ENCODE results near the gene SPIRE1.
"Not testable (repeated sequence)": the region's sequence is repeated elsewhere in the genome, so short reads cannot be mapped to it uniquely, and the experiment has no call there.

The SPIRE1 gene

DNA sequence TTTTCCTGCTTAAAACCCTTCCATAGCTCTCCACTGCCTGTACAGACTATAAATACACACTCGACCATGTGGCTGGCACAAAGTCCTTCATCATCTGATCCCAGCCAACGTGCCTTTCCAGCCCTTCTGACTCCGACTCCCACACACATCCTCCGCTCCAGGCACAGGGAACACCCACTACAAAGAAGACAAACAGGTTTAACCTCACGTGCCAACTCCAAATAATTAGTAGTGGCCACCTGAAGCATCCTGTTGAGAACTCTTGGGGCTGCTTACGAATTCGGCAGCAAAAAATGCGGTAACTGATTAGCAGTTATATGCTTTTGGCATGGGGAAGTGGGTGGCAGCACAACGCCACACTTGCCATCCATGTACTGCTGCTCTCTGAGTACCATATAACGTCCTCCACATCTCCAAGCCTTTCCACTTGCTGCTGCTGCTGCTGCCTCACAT, 12.1 kb downstream of the SPIRE1 start:
- DNase-seq (ENCODE audit: low read depth in 2 of 2) = no peak

DNA sequence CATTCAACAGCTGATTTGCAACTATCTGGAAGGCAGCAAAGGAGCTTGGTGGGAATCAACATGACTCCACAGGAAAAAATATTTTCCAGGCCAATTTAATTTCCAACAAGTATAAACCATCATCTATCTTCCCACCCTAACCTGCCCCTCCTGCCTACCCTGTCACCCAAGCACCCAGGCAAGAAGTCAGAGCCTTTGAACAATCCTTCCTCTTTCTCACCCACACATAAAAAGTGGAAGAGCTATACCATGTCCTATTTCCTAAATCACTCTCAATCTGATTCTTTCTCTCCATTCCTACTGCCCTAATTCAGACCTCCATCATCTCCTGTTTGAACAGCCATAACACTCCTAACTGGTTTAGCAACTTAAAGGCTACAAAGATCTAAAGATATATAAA, 12.7 kb downstream of the SPIRE1 start:
- no peak for DNase-seq (ENCODE audit: low read depth in 2 of 2)

DNA sequence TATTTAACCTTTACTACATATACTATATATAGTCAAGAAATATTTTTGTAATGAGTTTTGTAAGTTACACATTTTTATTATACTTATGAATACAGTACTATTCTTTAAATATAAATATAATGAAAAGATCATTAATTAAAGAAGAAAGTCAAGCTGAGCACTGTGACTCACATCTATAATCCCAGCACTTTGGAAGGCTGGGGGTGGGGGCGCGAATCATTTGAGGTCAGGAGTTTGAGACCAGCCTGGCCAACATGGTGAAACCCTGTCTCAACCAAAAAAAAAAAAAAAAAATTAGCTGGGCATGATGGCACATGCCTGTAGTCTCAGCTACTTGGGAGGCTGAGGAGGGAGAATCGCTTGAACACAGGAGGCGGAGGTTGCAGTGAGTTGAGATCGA, 14.2 kb downstream of the SPIRE1 start:
- DNase-seq (ENCODE audit: low read depth in 2 of 2) = not testable (repeated sequence)

DNA sequence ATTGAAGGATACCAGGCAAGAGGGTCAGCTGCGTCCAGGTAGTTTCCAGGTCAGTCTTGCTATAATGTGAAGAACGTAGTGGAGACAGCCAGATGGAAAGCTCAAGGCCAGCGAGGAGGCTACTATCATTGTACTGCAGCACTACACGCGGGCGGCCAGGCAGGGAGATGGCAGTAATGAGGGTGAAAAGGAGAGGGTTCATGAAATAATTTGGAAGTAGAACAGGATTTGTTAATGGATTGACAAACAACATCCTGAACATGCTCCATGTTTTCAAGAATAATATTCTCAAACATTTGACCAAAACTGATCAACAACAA, 17.1 kb downstream of the SPIRE1 start:
- no peak for DNase-seq (ENCODE audit: low read depth in 2 of 2)

DNA sequence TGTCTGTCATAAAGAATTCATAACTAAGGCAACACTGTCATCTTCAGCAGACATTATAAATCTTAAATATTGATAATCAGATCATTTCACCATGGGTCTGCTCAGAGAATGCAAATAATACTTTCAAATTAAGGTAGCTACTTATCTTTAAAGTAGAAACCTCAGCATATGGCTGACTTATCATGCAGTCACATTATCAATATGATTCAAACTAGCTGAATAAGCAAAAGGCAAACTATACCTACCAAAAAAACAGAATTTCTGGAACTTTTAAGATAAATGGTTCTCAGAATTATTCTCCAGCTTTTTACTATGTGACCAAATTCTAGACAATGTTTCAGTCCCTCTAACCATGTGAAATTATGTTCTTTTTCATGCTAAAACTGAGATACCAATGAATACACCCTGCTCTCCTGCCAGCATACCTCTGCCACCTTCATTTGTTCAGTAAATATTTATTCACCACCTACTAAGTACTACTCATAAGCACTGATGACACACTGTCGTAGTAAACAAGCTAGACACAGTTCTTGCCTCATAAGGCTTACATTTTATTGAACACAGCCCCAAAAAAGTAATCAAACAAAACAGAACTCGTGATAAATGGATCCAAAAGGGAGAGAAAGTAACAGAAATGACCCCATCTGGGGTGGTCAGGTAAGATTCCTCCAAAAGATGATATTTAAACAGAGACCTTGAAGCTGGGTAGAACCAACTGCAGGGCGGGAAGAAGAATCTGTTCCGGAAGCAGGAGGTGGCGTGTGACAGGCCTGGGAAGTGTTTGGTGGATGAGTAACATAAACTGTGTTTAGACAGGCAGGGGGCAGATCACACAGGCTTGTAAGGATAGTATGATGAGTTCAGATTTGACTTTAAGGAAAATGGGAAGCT, 17.7 kb downstream of the SPIRE1 start:
- DNase-seq (ENCODE audit: low read depth in 2 of 2) = no peak

DNA sequence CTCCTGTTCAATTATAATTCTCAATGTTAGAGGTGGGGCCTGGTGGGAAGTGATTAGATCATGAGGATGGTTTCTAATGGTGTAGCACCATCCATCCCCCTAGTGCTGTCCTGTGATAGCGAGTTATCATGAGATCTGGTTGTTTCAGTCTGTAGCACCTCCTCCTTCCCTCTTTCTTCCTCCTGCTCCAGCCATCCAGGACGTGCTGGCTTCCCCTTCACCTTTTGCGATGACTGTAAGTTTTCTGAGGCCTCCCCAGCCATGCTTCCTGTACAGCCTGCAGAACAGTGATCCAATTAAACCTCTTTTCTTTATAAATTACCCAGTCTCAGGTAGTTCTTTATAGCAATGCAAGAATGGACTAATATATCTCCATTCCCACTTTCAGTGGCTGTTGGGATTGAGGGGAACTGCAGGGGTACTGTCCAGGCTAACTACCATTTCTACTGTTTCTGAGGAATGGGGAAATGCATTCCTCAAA, 19.2 kb downstream of the SPIRE1 start:
- DNase-seq (ENCODE audit: low read depth in 2 of 2) = no peak

DNA sequence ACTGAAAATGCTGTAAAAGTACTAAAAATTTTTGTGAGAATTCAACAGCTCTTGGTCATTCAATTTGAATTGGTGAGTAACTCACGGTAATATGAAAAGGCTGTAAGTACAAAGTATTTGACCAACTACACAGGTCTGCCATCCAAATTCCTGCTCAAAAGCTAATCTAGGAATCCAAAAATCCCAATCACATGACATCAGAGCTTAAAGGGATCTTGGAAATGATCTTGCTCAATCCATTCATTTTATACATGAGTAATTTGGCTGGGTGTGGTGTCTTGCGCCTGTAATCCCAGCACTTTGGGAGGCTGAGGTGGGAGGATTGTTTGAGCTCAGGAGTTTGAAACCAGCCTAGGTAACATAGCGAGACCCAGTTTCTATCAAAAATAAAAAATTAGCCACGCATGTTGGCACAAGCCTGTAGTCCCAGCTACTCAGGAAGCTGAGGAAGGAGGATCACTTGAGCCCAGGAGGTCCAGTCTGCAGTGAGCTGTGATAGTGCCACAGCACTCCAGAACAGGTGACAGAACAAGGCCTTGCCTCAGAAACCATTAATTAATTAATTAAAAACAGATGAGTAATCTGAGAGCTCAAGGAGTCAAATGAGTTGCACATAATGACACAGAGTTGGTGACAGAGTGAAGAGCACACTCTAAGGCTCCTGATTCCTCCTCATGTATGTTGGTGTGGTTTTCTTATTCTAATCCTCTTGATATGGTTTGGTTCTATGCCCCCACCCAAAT, 19.8 kb downstream of the SPIRE1 start:
- no peak for DNase-seq (ENCODE audit: low read depth in 2 of 2)

DNA sequence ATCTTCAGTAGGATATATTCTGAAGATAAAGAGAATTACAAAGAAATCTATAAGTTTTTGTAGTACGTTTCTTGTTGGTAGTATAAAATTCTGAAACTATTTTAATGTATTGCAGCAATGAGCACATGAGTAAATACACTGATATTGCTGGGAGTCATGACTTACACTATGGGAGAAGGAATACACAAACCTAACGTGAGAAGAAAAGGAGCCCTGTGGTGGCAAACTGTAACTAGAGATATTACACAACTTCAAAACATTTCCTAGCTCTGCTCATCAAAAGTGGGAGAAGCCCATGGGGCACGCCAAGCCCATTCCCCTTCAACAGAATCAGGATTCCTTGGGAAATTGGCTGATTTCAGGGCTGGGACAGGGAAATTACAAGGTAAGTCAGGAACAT, 20.5 kb downstream of the SPIRE1 start:
- no peak for DNase-seq (ENCODE audit: low read depth in 2 of 2)

DNA sequence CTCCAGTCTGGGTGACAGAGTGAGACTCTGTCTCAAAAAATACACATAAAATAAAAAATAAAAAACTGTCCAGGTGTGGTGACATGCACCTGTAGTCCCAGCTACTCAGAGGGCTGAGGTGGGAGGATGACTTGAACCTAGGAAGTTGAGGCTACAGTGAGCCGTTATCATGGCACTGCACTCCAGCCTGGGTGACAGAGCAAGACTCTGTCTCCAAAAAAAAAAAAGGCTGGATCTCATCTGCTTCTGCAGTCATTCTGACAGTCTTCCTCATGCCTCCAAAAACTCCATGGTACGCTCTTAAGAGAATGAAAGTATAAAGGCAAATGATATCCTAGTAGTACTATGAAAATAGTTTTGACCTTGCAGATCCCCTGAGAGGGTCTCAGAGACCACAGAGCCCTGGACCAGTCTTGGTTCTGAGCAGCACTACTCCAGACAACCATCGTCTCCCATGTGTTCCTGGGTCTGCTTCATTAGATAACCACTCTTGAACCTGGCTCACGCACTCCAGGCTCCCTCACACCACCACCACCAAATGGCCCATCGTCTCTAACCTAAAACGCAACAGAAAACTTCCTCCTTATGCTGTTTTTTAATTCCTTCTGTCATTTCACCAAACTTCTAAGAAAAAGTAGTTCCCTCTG, 26.0 kb downstream of the SPIRE1 start:
- DNase-seq (ENCODE audit: low read depth in 2 of 2) = no peak

DNA sequence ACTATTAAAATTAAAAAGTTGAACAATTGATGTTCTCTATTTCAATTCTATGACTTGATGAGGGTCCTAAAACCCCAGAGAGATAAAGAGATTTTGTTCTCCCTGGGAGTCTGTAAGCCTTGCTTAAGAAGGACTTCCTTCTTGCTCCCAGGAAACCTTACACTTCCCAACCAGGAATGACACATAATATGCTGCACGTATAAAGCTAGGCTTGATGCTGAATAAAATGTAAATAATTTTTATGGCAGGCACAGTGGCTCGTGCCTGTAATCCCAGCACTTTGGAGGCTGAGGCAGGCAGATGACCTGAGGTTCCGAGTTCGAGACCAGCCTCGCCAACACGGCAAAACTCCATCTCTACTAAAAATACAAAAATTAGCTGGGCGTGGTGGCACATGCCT, 27.8 kb downstream of the SPIRE1 start:
- DNase-seq (ENCODE audit: low read depth in 2 of 2) = no peak

DNA sequence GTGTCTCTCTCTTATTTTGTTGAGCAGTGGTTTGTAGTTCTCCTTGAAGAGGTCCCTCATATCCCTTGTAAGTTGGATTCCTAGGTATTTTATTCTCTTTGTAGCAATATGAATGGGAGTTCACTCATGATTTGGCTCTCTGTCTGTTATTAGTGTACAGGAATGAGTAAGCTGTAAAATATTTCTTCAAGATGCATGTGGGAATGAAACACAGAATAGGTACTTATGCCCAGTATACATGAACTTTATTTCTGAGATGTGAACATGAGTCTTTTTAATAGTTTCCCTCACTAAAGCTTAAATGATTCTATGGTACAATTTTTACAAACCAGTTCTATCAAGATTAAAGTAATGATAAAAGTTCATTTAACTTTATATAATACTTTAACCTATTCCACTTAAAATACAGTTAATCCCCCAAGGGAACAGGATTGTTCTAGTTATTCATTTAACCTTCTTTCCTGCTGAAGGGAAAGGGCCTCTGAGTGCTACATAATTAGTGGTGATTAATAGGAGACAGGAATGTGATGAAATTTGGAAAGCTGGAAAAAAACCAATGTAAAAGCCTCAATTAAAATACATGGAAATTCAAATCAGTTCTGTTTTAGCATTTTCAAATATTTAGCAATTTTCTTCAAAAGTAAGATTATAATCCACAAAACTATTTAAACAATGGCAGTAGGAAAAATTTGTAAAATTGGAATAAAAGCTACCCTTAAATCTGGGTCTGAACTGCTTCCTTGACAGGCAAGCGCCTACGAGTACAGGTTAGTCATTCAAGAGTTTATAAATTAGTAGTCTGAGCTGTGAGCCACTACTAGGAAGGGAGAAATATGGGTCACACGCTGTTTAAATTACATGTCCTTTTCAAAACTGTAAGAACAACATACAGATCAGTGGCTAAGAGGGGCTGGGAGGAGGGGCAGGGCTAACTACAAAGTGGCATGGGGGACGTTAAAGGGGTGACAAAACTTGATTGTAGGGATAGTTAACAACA, 28.9 kb downstream of the SPIRE1 start:
- DNase-seq (ENCODE audit: low read depth in 2 of 2) = no peak

DNA sequence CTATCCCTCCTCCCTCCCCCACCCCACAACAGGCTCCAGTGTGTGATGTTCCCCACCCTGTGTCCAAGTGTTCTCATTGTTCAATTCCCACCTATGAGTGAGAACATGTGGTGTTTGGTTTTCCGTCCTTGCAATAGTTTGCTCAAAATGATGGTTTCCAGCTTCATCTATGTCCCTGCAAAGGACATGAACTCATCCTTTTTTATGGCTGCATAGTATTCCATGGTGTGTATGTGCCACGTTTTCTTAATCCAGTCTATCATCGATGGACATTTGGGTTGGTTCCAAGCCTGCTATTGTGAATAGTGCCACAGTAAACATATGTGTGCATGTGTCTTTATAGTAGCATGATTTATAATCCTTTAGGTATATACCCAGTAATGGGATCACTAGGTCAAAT, 30.7 kb downstream of the SPIRE1 start:
- DNase-seq (ENCODE audit: low read depth in 2 of 2) = not testable (repeated sequence)

DNA sequence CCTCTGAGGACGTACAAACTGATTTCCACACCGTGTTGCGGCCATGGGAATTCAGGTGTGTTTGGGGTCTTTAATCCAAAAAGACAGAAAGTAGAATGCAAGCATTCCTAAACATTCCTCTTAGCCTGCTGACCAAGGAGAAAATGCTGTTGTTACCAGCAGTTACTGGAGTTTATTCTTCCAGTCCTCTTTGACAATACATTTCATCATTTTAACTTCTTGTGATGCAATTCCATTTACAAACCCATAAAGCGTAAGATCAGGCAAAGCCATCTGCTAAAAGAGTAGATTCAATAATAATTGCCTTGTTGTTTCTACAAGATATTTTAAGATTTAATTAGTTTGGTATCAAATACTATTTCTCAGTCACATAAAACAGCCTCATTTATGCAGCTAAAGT, 32.7 kb downstream of the SPIRE1 start:
- DNase-seq (ENCODE audit: low read depth in 2 of 2) = no peak

DNA sequence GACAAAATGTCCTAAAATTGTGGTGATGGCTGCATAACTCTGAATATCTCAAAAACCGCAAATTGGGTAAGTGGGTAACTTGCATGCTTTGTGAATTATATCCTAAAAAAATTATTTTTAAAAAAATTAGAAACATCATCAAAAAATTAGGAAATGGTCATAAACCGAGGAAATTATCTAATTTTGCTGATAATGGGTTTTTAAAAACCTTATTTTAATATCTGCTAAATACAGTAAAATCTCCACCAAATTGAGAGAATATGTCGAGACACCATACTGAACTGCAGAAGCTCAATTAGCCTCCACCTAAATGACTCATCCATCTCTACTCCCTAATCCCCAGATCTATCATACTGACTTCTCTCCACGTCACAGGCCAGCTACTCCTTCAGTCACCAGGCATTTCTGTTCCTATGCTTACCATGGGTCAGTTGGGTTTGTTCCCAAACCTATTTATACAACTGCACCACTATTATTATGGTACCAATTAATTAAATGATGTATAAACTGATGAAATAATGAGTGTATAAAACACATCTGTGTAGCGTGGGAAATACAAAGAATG, 36.1 kb downstream of the SPIRE1 start:
- no peak for DNase-seq (ENCODE audit: low read depth in 2 of 2)

DNA sequence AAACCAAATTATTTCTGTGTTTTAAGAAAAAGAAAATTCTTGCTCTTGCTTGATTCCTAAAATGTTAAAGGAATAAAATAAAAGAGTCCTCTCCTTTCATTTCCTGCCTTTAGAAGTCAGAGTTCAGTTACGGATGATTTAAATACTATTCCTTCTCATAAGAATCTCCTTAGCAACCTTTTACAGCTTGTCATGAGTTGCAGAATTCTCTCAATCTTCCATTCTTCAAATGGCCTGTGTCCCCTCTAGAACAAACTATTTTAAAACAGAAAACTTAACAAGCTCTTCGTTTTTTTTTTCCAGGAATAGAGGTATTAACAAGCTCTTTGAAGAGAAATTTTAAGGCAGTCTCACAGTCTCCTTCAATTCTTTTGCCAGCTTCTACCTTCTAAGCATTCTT, 42.2 kb downstream of the SPIRE1 start:
- no peak for DNase-seq (ENCODE audit: low read depth in 2 of 2)

DNA sequence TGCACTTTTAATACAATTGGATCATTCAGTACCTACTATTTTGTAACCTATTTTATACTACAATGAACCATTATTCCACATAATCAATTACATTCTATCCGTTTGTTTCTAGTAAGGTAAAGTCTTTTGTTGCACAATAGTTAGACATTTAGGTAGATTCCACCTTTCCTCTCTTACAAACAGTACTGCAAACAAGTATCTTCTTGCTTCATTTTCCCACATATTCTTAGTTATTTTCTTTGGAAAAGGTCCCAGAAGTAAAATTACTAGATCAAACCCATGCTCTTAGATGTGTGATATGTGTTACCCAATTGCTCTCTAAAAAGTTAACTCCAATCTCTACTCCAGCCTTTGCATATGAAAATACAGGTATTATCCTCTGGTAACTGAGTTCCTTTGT, 49.6 kb downstream of the SPIRE1 start:
- no peak for DNase-seq (ENCODE audit: low read depth in 2 of 2)

DNA sequence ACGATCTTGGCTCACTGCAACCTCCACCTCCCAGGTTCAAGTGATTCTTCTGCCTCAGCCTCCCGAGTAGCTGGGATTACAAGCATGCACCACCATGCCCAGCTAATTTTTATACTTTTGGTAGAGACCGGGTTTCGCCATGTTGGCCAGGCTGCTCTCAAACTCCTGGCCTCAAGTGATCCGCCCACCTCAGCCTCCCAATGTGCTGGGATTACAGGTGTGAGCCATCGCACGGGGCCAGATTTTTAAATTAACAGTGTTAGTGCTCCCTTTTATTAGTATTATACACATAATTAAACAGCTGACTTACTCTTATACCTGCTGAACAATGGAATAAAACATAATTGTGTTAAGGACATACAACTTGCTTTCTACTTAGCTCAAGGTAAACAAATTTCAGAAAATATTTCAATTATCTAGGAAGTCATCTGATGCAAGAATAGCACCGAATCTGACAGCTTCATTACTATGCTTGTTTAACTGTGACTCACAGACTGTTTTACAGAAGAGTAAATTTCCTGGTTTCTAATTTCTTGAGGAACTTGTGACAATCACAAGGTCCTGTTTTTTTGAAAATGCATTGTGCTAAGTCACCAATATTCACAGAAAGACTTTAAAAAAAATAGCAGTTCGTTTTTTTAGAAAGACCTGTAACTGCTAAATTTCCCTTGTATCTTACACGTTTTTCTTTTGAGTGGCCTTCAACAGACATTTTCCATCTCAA, 51.2 kb downstream of the SPIRE1 start:
- no peak for DNase-seq (ENCODE audit: low read depth in 2 of 2)

DNA sequence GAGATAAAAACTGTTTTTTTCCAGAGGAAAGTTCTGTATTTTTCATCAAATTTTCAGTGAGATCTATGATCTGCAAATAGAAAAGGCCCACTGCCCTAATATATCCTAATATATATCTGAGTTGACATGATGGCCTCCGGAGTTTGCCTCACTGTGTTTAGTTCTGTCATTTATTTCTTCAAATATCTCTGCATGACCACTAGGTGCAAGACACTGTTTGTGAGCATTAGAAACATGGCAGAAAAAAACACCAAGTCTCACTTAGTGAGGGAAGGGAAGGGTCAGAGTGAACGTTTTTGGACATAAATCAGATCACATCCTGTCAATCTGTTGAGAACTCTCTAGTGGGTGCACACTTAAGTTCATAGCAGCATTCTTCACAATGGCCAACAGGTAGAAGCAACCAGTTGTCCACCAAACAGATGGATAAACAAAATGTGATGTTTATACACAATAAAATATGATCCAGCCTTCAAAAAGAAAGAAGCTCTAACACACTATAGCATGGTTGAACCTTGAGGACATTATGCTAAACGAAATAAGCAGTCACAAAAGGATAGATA, 53.4 kb downstream of the SPIRE1 start:
- DNase-seq (ENCODE audit: low read depth in 2 of 2) = no peak

DNA sequence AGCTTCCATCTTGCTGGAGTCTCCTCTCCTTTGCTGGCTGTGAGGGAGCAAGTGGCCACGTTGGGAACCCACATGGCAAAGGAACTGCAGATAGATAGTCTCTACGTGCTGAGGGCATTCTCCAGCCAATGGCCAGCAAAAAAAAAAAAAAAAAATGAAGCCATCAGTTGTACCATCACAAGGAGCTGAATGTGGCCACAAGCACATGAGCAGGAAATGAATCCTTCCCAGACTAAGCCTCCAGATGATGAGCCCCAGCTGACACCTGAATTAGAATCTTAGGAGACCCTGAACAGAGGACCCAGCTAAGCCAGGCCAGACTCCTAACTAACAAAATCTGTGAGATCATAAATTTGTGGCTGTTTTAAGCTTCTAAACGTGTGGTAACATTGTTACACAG, 57.9 kb downstream of the SPIRE1 start:
- DNase-seq (ENCODE audit: low read depth in 2 of 2) = no peak

DNA sequence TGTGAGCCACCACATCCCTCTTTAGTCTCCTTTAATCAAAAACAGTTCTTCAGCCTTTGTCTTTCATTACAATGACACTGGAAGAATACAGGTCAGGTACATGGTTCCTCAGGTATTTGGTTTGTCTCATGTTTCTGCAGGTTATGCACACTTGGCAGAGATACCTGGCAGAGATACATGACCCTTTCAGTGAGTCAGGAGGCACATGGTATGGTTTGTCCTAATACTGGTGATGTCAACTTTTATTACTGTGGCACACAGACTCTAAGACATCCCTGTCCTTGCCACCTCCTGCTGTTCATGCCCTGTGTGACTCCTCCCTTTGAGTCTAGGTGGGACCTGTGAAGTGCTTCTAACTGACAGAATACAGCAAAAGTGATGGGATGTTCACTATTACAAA, 58.4 kb downstream of the SPIRE1 start:
- no peak for DNase-seq (ENCODE audit: low read depth in 2 of 2)
